K562 (cell line): ENCODE results near the gene ZNF672. TPM values are rescaled to one million over a fixed set of nuclear protein-coding genes. Genes with fewer than 3 reads are reported as not detected.

Experiments
- ATAC-seq: fragments of 200-7000 bp; cut with Tn5 transposase; 3 replicates; pipeline ENCODE4 v1.9.1; 2020; ENCODE audit warnings: moderate library complexity
- BruUV-seq: library from RNA; stranded (reverse); fragments of 400-500 nt; replicated peaks from 2 replicates; lab custom pipeline; 2021; lab: Mats Ljungman, UMichigan
- CTCF ChIA-PET: fragments of 300-600 bp; formaldehyde crosslinking; extraction: SDS; loops from one replicate; lab custom pipeline; 2021; ENCODE audit warnings: low intra/inter-chr PET ratio; lab: Yijun Ruan, JAX
- POLR2A ChIA-PET: fragments of 300-600, 350-650 bp; sonication (Branson Sonifier 250); formaldehyde crosslinking; extraction: SDS; loops from one replicate; lab custom pipeline; 2021; ENCODE audit warnings: antibody characterized with exemption, inconsistent platforms; lab: Yijun Ruan, JAX
- DNase-seq, 4 experiments: peaks; one replicate each; pipeline versions ENCODE4 v3.0.0 to v3.0.0-alpha.2; 2011 to 2018; ENCODE audit warnings: low spot score in 3 of 4, mixed read lengths in 3 of 4; ENCODE audit errors: extremely low read depth in 1 of 4
- FAIRE-seq: peaks from 2 replicates; lab custom pipeline; 2011; peaks lifted over from hg19 to GRCh38; lab: Jason Lieb, UNC
- H2AFZ ChIP-seq: 2 replicates; pipeline ENCODE4 v1.6.0; 2011; ENCODE audit warnings: low read depth, low read length, control low read depth, inconsistent platforms
- H3K27ac ChIP-seq: fragments of 200-600 bp; 3 replicates; pipeline ENCODE4 v1.8.0; 2011; ENCODE audit warnings: low read depth, mild to moderate bottlenecking, control low read depth, inconsistent platforms, low read length, moderate library complexity, mixed read lengths; ENCODE audit errors: extremely low read depth
- H3K27me3 ChIP-seq, 2 experiments: fragments of 300-600 bp in 1 of 2; 2 replicates in 1 of 2; 3 replicates in 1 of 2; pipeline versions ENCODE4 v1.6.0 to v1.8.0; 2011; ENCODE audit warnings: inconsistent platforms in 2 of 2, low read length in 2 of 2, mild to moderate bottlenecking in 1 of 2, mixed read lengths in 1 of 2, moderate library complexity in 1 of 2; ENCODE audit not compliant: control insufficient read depth in 2 of 2, insufficient read depth in 2 of 2
- H3K36me3 ChIP-seq: fragments of 300-600 bp; 3 replicates; pipeline ENCODE4 v1.8.0; 2011; ENCODE audit warnings: mild to moderate bottlenecking, low read length, inconsistent platforms; ENCODE audit not compliant: control insufficient read depth, insufficient read depth
- H3K4me1 ChIP-seq, 2 experiments: fragments of 200-600 bp in 1 of 2; replicated peaks in 1 of 2; 2 replicates in 1 of 2; 3 replicates in 1 of 2; pipeline versions ENCODE4 v1.5.1 to v1.8.0; 2011; ENCODE audit warnings: inconsistent platforms in 2 of 2, low read length in 2 of 2, mild to moderate bottlenecking in 1 of 2, mixed read lengths in 1 of 2, moderate library complexity in 1 of 2; ENCODE audit not compliant: control insufficient read depth in 2 of 2, insufficient read depth in 2 of 2
- H3K4me2 ChIP-seq: 2 replicates; pipeline ENCODE4 v1.6.1; 2011; ENCODE audit warnings: low read length, control low read depth, inconsistent platforms, mixed read lengths; ENCODE audit not compliant: insufficient read depth
- H3K4me3 ChIP-seq: fragments of 200-600 bp; sonication (generic), shearing (Covaris generic); 2 replicates; pipeline ENCODE4 v1.5.1; 2016; ENCODE audit warnings: control low read depth, inconsistent platforms
- H3K79me2 ChIP-seq: fragments of 200-600 bp; 3 replicates; pipeline ENCODE4 v1.8.0; 2011; ENCODE audit warnings: low read length, inconsistent platforms; ENCODE audit not compliant: control insufficient read depth, insufficient read depth
- H3K9ac ChIP-seq, 2 experiments: 2 replicates each; pipeline versions ENCODE4 v1.6.0 to v1.6.1; 2011; ENCODE audit warnings: low read depth in 2 of 2, low read length in 2 of 2, control low read depth in 1 of 2, inconsistent platforms in 1 of 2, mild to moderate bottlenecking in 1 of 2, mixed read lengths in 1 of 2; ENCODE audit not compliant: insufficient read depth in 1 of 2
- H3K9me1 ChIP-seq: one replicate; pipeline ENCODE4 v1.6.0; 2011; ENCODE audit warnings: inconsistent platforms, mild to moderate bottlenecking, low read length, moderate library complexity; ENCODE audit not compliant: control insufficient read depth, insufficient read depth
- H3K9me3 ChIP-seq: replicated peaks from 2 replicates; pipeline ENCODE4 v1.5.1; 2011; ENCODE audit warnings: low read depth, low read length, inconsistent platforms; ENCODE audit not compliant: control insufficient read depth, insufficient read depth
- H4K20me1 ChIP-seq: replicated peaks from 2 replicates; pipeline ENCODE4 v1.6.1; 2011; ENCODE audit warnings: low read length, inconsistent platforms, mixed read lengths; ENCODE audit not compliant: control insufficient read depth, insufficient read depth
- CREM ChIP-seq: IDR thresholded peaks from 2 replicates; pipeline ENCODE4 v1.6.1; 2014; ENCODE audit warnings: antibody characterized with exemption, low read depth
- HLTF ChIP-seq: fragments of 450-650 bp; IDR thresholded peaks from 2 replicates; pipeline ENCODE4 v1.6.1; 2016
- SRSF9 ChIP-seq: fragments of 200-400 bp; formaldehyde crosslinking; IDR thresholded peaks from 2 replicates; pipeline ENCODE4 v1.6.1; 2017; ENCODE audit warnings: low read depth, low read length, borderline replicate concordance
- ZNF121 ChIP-seq: sonication (generic); formaldehyde crosslinking; conservative IDR thresholded peaks from 2 replicates; pipeline ENCODE4 v1.8.0; 2022; ENCODE audit warnings: missing genetic modification reagents
- ZNF316 ChIP-seq: fragments of 450-650 bp; IDR thresholded peaks from 2 replicates; pipeline ENCODE4 v1.6.1; 2016
- WGBS: fragments of 100-300 bp; shearing (Covaris generic); methylation state at CpG from one replicate; pipeline ENCODE4 v1.1.6; 2016; ENCODE audit warnings: low coverage, mixed read lengths; ENCODE audit not compliant: insufficient coverage; ENCODE audit errors: missing lambda C conversion rate; 5-methylcytosine and 5-hydroxymethylcytosine counted together
- in situ Hi-C: fragments of 300-500 bp; cut with MboI; formaldehyde crosslinking; loops from 4 replicates; pipeline ENCODE4 v1.15.0; 2018; ENCODE audit warnings: inconsistent platforms, mixed read lengths
- intact Hi-C: fragments of 100-400 bp; cut with micrococcal nuclease; formaldehyde crosslinking; loops from 2 replicates; pipeline ENCODE4 v1.14.2; 2022
- polyA plus RNA-seq, 8 experiments: library from polyadenylated mRNA; depleted of rRNA in 4 of 8; stranded (reverse) in 5 of 8; unstranded in 3 of 8; fragments of >200 nt; fragmentation: Nextera tagmentation in 2 of 8; fragmentation: Illumina TruSeq in 1 of 8; extraction: Ambion mirVana in 2 of 8; extraction: Trizol in 1 of 8; gene quantifications; 2 replicates each; pipeline versions ENCODE4 v1.2.1 to v1.2.3, GENCODE V29; 2011 to 2014; ENCODE audit warnings: inconsistent platforms in 1 of 8, missing spikeins in 1 of 8
- total RNA-seq, 7 experiments: library from RNA; depleted of rRNA in 6 of 7; stranded (reverse); fragments of >200 nt in 6 of 7; fragmentation: Illumina TruSeq in 2 of 7; extraction: Trizol in 2 of 7; gene quantifications; 2 replicates each; pipeline versions ENCODE4 v1.2.1 to v1.2.3, GENCODE V29; 2011 to 2021; ENCODE audit warnings: low replicate concordance in 1 of 7
- TF ChIP-seq, protein P1 (sequence below): fragments of 250-450 bp; sonication (Bioruptor Pico); IDR thresholded peaks from 2 replicates; pipeline ENCODE4 v1.5.0; 2021
- TF ChIP-seq, protein P2 (sequence below): fragments of 200-600 bp; sonication (generic); IDR thresholded peaks from one replicate; pipeline ENCODE4 v1.6.1; 2012; ENCODE audit warnings: mild to moderate bottlenecking, low read depth, low read length, inconsistent platforms
- TF ChIP-seq, protein P3 (sequence below): sonication (generic); formaldehyde crosslinking; IDR thresholded peaks from 2 replicates; pipeline ENCODE4 v1.8.0; 2022; ENCODE audit warnings: mild to moderate bottlenecking, missing genetic modification reagents

ZNF672 gene
- total and polyA plus RNA-seq, 9 of the 15 experiments (the other 6 are each of a cell fraction or from before 2014, with no cell fraction given), result 1.9 to 57.9 (median 24.1) TPM

DNA sequence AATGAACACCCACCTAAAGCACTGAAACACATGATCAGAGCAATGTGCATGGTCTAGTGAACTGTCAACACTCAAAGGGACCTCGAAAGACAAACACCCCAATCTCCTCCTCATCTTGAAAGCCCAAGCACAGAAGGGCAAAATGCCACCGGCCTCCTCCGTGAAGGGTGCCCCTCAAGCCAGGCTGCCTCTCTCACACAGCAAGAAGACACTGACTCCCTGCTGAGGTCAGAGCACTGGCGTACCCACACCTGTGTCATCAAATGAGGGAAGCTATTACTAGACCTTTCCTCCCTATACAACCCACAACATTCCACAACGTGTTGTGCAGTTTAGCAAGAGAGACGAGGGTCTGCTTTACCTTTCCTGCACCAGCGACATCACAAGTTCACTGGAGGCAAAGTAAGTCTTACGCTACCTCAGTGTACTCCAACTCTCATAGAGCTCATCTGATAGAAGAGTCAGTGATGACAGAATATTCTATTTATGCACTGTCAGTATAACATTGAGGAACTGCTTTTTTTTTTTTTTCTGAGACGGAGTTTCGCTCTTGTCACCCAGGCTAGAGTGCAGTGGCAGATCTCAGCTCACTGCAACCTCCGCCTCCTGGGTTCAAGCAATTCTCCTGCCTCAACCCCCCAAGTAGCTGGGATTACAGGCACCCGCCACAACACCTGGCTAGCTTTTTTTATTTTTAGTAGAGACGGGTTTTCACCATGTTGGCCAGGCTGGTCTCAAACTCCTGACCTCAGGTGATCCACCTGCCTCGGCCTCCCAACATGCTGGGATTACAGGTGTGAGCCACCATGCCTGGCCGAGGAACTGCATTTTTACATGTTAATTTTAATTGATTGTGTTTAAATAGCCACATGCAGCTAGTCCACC lies 15.6 kb upstream of the ZNF672 start:
- Histone ChIP-seq H2AFZ (no peak overlapping the region), H3K4me2 (no peak overlapping the region), H3K9ac (no peak overlapping the region), H3K79me2 (peaks cover 53% of the 10 kb centered on the region), H3K27ac (no peak overlapping the region), H3K27me3 (no peaks in the 10 kb centered on the region), H3K4me3 (no peak overlapping the region), H3K36me3 (peaks cover 60% of the 10 kb centered on the region; the same call in 2 of the 3 replicates), H3K9me1 (no peaks in the 10 kb centered on the region), H3K9me3 (no peaks in the 10 kb centered on the region), H3K4me1 (peaks cover 18 to 25% of the 10 kb centered on the region in 2 experiments; a peak in 4 of 5 replicates), H4K20me1 (peaks cover 5% of the 10 kb centered on the region; the same call in 1 of the 2 replicates)
- in situ Hi-C loops (no loop called here), intact Hi-C loops (no loop called here)
- 76% methylated on average over 13 of the region's 15 CpGs for WGBS
- POLR2A ChIA-PET, result interaction anchor here (0.6 to 3.9 kb wide), 4 partner anchors 9 to 120 kb away, joined by 3 to 14 read pairs (median 4); partner anchors contain the start of gene ZNF672
- no TSS peak for BruUV-seq
- CTCF ChIA-PET, result no interaction called here
- no peak for ATAC-seq
- DNase-seq, result peak in 1 of 4 experiments; percentile 4
- FAIRE-seq, result no peak
- TF ChIP-seq HLTF (no peak), ZNF316 (peak; percentile 27; the same call in 1 of the 2 replicates), CREM (no peak), SRSF9 (no peak), ZNF121 (no peak)
- TF ChIP-seq, protein P1, sequence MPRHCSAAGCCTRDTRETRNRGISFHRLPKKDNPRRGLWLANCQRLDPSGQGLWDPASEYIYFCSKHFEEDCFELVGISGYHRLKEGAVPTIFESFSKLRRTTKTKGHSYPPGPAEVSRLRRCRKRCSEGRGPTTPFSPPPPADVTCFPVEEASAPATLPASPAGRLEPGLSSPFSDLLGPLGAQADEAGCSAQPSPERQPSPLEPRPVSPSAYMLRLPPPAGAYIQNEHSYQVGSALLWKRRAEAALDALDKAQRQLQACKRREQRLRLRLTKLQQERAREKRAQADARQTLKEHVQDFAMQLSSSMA (CRISPR knock-in tag), result no peak
- TF ChIP-seq, protein P2, sequence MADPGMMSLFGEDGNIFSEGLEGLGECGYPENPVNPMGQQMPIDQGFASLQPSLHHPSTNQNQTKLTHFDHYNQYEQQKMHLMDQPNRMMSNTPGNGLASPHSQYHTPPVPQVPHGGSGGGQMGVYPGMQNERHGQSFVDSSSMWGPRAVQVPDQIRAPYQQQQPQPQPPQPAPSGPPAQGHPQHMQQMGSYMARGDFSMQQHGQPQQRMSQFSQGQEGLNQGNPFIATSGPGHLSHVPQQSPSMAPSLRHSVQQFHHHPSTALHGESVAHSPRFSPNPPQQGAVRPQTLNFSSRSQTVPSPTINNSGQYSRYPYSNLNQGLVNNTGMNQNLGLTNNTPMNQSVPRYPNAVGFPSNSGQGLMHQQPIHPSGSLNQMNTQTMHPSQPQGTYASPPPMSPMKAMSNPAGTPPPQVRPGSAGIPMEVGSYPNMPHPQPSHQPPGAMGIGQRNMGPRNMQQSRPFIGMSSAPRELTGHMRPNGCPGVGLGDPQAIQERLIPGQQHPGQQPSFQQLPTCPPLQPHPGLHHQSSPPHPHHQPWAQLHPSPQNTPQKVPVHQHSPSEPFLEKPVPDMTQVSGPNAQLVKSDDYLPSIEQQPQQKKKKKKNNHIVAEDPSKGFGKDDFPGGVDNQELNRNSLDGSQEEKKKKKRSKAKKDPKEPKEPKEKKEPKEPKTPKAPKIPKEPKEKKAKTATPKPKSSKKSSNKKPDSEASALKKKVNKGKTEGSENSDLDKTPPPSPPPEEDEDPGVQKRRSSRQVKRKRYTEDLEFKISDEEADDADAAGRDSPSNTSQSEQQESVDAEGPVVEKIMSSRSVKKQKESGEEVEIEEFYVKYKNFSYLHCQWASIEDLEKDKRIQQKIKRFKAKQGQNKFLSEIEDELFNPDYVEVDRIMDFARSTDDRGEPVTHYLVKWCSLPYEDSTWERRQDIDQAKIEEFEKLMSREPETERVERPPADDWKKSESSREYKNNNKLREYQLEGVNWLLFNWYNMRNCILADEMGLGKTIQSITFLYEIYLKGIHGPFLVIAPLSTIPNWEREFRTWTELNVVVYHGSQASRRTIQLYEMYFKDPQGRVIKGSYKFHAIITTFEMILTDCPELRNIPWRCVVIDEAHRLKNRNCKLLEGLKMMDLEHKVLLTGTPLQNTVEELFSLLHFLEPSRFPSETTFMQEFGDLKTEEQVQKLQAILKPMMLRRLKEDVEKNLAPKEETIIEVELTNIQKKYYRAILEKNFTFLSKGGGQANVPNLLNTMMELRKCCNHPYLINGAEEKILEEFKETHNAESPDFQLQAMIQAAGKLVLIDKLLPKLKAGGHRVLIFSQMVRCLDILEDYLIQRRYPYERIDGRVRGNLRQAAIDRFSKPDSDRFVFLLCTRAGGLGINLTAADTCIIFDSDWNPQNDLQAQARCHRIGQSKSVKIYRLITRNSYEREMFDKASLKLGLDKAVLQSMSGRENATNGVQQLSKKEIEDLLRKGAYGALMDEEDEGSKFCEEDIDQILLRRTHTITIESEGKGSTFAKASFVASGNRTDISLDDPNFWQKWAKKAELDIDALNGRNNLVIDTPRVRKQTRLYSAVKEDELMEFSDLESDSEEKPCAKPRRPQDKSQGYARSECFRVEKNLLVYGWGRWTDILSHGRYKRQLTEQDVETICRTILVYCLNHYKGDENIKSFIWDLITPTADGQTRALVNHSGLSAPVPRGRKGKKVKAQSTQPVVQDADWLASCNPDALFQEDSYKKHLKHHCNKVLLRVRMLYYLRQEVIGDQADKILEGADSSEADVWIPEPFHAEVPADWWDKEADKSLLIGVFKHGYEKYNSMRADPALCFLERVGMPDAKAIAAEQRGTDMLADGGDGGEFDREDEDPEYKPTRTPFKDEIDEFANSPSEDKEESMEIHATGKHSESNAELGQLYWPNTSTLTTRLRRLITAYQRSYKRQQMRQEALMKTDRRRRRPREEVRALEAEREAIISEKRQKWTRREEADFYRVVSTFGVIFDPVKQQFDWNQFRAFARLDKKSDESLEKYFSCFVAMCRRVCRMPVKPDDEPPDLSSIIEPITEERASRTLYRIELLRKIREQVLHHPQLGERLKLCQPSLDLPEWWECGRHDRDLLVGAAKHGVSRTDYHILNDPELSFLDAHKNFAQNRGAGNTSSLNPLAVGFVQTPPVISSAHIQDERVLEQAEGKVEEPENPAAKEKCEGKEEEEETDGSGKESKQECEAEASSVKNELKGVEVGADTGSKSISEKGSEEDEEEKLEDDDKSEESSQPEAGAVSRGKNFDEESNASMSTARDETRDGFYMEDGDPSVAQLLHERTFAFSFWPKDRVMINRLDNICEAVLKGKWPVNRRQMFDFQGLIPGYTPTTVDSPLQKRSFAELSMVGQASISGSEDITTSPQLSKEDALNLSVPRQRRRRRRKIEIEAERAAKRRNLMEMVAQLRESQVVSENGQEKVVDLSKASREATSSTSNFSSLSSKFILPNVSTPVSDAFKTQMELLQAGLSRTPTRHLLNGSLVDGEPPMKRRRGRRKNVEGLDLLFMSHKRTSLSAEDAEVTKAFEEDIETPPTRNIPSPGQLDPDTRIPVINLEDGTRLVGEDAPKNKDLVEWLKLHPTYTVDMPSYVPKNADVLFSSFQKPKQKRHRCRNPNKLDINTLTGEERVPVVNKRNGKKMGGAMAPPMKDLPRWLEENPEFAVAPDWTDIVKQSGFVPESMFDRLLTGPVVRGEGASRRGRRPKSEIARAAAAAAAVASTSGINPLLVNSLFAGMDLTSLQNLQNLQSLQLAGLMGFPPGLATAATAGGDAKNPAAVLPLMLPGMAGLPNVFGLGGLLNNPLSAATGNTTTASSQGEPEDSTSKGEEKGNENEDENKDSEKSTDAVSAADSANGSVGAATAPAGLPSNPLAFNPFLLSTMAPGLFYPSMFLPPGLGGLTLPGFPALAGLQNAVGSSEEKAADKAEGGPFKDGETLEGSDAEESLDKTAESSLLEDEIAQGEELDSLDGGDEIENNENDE, result no peak
- TF ChIP-seq, protein P3, sequence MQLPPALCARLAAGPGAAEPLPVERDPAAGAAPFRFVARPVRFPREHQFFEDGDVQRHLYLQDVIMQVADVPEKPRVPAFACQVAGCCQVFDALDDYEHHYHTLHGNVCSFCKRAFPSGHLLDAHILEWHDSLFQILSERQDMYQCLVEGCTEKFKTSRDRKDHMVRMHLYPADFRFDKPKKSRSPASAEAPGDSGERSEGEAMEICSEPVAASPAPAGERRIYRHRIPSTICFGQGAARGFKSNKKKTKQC (CRISPR knock-in tag), result no peak
